Measurements from ENCODE around the gene IL34. TPM values are rescaled to one million over a fixed set of nuclear protein-coding genes. Genes with fewer than 3 reads are reported as not detected.

IL34 gene
- total RNA-seq, 1 experiment from 2014 or later = not detected

GRCh38 chr16:70705056-70705455 is 58.7 kb downstream of the IL34 start (continued):
- no peak for TF ChIP-seq ZBTB33 (IDR thresholded peaks at IDR 0.05; ENCODE audit: extremely low read depth, insufficient replicate concordance, low read length)
- no peak for TF ChIP-seq SIN3A (IDR thresholded peaks at IDR 0.05; ENCODE audit: low read depth)
- TF ChIP-seq POLR2A (IDR thresholded peaks at IDR 0.05; ENCODE audit: borderline replicate concordance, extremely low read depth, insufficient read depth, insufficient read length) = no peak
- no peak for TF ChIP-seq ZFX (IDR thresholded peaks at IDR 0.05)
- TF ChIP-seq EZH2 (IDR thresholded peaks at IDR 0.05) = no peak
- TF ChIP-seq CTCF (IDR thresholded peaks at IDR 0.05 in 2 of 3, conservative IDR thresholded peaks at IDR 0.05 in 1 of 3; ENCODE audit: borderline replicate concordance in 1 of 3, insufficient read depth in 1 of 3, low read depth in 2 of 3, low read length in 2 of 3) = no peak

GRCh38 chr16:70706948-70707465 is 60.6 kb downstream of the IL34 start:
- Histone ChIP-seq H3K4me1 (ENCODE audit: control insufficient read depth in 1 of 2, insufficient read depth in 2 of 2, low read length in 2 of 2) (peaks cover 37 to 53% of the 10 kb centered on the region in 2 experiments), H3K9me2 (ENCODE audit: insufficient read depth) (no peaks in the 10 kb centered on the region), H3K9me3 (ENCODE audit: control insufficient read depth in 1 of 2, insufficient read depth in 1 of 2, low read depth in 1 of 2, low read length in 2 of 2) (no peaks in the 10 kb centered on the region), H3K79me2 (ENCODE audit: insufficient read depth, low read length) (no peaks in the 10 kb centered on the region), H2AFZ (ENCODE audit: low read depth, low read length, poor library complexity, severe bottlenecking) (no peak overlapping the region), H3K36me3 (ENCODE audit: control insufficient read depth in 1 of 2, insufficient read depth in 2 of 2, low read length in 2 of 2) (no peaks in the 10 kb centered on the region), H3K4me2 (ENCODE audit: low read length) (peak overlapping the region; percentile 58), H3K9ac (ENCODE audit: low read length) (0 out of 2 replicates have a peak overlapping the region, but pooled peaks have one; percentile 11), H4K20me1 (ENCODE audit: insufficient read depth) (no peaks in the 10 kb centered on the region), H3K4me3 (replicated peaks in 1 of 2; ENCODE audit: low read depth in 1 of 2, low read length in 2 of 2) (no peak overlapping the region; a peak in 1 of 4 replicates), H3K27ac (ENCODE audit: low read depth, low read length) (peak overlapping the region; percentile 54), H3K27me3 (ENCODE audit: insufficient read depth, low read length) (no peaks in the 10 kb centered on the region)
- ChIA-PET POLR2A (no interaction called here), RAD21 (ENCODE audit: low non-redundant PET in 1 of 2, low total read pairs in 2 of 2, uncharacterized antibody in 2 of 2, unreplicated experiment in 2 of 2) (no interaction called here), CTCF (interaction anchor here (1.4 kb wide), 1 partner anchor 64 kb away, joined by 3 read pairs; no protein-coding TSS in a partner anchor)
- ATAC-seq (peak; percentile 48), DNase-seq (ENCODE audit: low read depth, low spot score) (no peak)
- intact Hi-C loops (cut with micrococcal nuclease) = no loop called here
- BruUV-seq (replicated peaks) = no TSS peak
- TF ChIP-seq EGR1 (IDR thresholded peaks at IDR 0.05; ENCODE audit: low read depth) (no peak), TCF7L2 (IDR thresholded peaks at IDR 0.05; ENCODE audit: borderline replicate concordance, extremely low read depth, insufficient read depth, insufficient read length) (no peak), ZFX (IDR thresholded peaks at IDR 0.05) (no peak), POLR2A (IDR thresholded peaks at IDR 0.05; ENCODE audit: borderline replicate concordance, extremely low read depth, insufficient read depth, insufficient read length) (no peak), CEBPB (IDR thresholded peaks at IDR 0.05; ENCODE audit: low read depth) (no peak), SRF (IDR thresholded peaks at IDR 0.05; ENCODE audit: low read depth) (no peak), SP1 (IDR thresholded peaks at IDR 0.05; ENCODE audit: low read depth) (no peak), MAX (IDR thresholded peaks at IDR 0.05) (no peak)

Data from HCT116 (cell line).